ENCODE results near the gene NFIB. TPM values are rescaled to one million over a fixed set of nuclear protein-coding genes. Genes with fewer than 3 reads are reported as not detected.

The NFIB gene
- total and polyA plus RNA-seq, 8 donors: 88.8 to 144 (median 127) TPM

GRCh38 chr9:14277761-14278160, 36.2 kb downstream of the NFIB start:
- Histone ChIP-seq H3K9me3 (no peaks in the 10 kb centered on the region), H3K27ac (no peak overlapping the region), H3K4me1 (peaks cover 19 to 28% of the 10 kb centered on the region in 2 donors), H3K4me3 (no peak overlapping the region), H3K27me3 (no peaks in the 10 kb centered on the region), H3K36me3 (no peaks in the 10 kb centered on the region)
- ATAC-seq: no peak
- DNase-seq: no peak
- intact Hi-C loops (cut with DNase I): no loop called here
- TF ChIP-seq CTCF (IDR thresholded peaks at IDR 0.05): no peak

GRCh38 chr9:14277244-14277643, 36.7 kb downstream of the NFIB start:
- no peaks in the 10 kb centered on the region for H3K27me3 ChIP-seq
- intact Hi-C loops (cut with DNase I): no loop called here
- DNase-seq (no peak), ATAC-seq (peak; percentile 12)
- no peak overlapping the region for H3K4me3 ChIP-seq
- H3K9me3 ChIP-seq: no peaks in the 10 kb centered on the region
- H3K27ac ChIP-seq: no peak overlapping the region
- H3K4me1 ChIP-seq: peaks cover 20 to 32% of the 10 kb centered on the region in 2 donors
- H3K36me3 ChIP-seq: no peaks in the 10 kb centered on the region
- TF ChIP-seq CTCF (IDR thresholded peaks at IDR 0.05): no peak

GRCh38 chr9:14275331-14275730, 38.6 kb downstream of the NFIB start:
- H3K4me3 ChIP-seq: no peak overlapping the region
- ATAC-seq (no peak), DNase-seq (no peak)
- peaks cover 23 to 42% of the 10 kb centered on the region in 2 donors for H3K4me1 ChIP-seq
- H3K36me3 ChIP-seq: no peaks in the 10 kb centered on the region
- no peak for TF ChIP-seq CTCF (IDR thresholded peaks at IDR 0.05)
- intact Hi-C loops (cut with DNase I): no loop called here
- no peaks in the 10 kb centered on the region for H3K27me3 ChIP-seq
- peak overlapping the region in 1 of 2 donors; percentile 35 for H3K27ac ChIP-seq
- no peaks in the 10 kb centered on the region for H3K9me3 ChIP-seq

GRCh38 chr9:14273696-14274121, 40.2 kb downstream of the NFIB start:
- H3K9me3 ChIP-seq: no peaks in the 10 kb centered on the region
- no peak for TF ChIP-seq CTCF (IDR thresholded peaks at IDR 0.05)
- no peaks in the 10 kb centered on the region for H3K27me3 ChIP-seq
- no peaks in the 10 kb centered on the region for H3K36me3 ChIP-seq
- H3K4me3 ChIP-seq: no peak overlapping the region
- DNase-seq (no peak), ATAC-seq (peak; percentile 43)
- H3K4me1 ChIP-seq: peaks cover 23 to 42% of the 10 kb centered on the region in 2 donors
- peak overlapping the region in 1 of 2 donors; percentile 39 for H3K27ac ChIP-seq
- intact Hi-C loops (cut with DNase I): no loop called here

- intact Hi-C loops (cut with DNase I): no loop called here
- Histone ChIP-seq H3K4me3 (no peak overlapping the region), H3K27me3 (no peaks in the 10 kb centered on the region), H3K4me1 (peaks cover 23 to 42% of the 10 kb centered on the region in 2 donors), H3K27ac (peak overlapping the region; percentile 28 to 39), H3K9me3 (no peaks in the 10 kb centered on the region), H3K36me3 (no peaks in the 10 kb centered on the region)
- ATAC-seq (no peak), DNase-seq (no peak)
- TF ChIP-seq CTCF (IDR thresholded peaks at IDR 0.05): no peak
Observed at GRCh38 chr9:14272927-14273528, 40.9 kb downstream of the NFIB start.
